IPS-18c (cell line): Measurements from ENCODE around the gene DGKI.

ENCODE experiments used
- H3K4me3 ChIP-seq: 2 replicates; pipeline ENCODE4 v1.7.0; 2013; ENCODE audit warnings: low read depth, mild to moderate bottlenecking, low read length, moderate library complexity; ENCODE audit not compliant: insufficient read depth
- H3K9me3 ChIP-seq: one replicate; pipeline ENCODE4 v1.6.1; 2013; ENCODE audit warnings: mild to moderate bottlenecking, low read length, moderate library complexity; ENCODE audit not compliant: control insufficient read depth, insufficient read depth

The DGKI gene

DNA sequence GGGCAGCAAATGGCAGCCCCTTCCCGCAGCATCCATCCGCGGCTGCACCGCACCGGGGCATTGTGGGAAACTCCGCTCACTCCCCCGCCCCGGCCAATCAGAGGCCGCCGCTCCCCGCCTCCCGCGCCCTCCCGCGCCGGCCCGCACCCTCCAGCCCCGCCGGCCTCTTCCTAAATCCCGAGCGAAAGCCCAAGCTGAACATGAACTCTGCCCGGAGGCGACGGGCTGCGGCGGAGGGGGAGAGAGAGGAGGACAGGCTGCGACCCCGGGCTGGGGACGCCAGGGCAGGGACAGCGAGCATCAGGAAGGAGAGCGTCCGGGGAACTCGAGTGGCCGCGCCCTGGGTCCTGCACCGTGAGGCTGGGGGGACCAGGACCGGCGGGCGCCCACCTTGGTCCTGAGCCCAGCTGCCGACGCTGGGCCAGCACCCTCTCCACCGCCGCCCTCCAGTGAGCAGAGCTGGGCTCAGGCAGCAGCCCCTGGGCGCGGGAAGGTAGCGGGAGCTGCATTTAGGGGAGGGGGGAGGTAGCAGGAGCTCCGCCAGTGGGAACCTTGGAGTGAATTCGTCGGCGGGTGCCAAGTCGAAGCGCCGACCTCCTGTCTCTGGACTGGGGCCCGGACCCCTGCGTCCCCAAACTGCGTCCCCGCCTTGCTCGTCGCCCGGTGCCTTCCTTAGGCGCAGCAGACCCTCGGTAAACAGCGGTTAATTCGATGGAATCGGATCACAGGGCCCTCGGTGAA lies at the start of gene DGKI:
Gene DGKI (minus strand): TSS at position 148 of the 741 bp plus-strand sequence.
- H3K4me3 ChIP-seq, result peak within 1 kb of the TSS; percentile 60
- H3K9me3 ChIP-seq, result peaks cover 2% of the 10 kb centered on the region

DNA sequence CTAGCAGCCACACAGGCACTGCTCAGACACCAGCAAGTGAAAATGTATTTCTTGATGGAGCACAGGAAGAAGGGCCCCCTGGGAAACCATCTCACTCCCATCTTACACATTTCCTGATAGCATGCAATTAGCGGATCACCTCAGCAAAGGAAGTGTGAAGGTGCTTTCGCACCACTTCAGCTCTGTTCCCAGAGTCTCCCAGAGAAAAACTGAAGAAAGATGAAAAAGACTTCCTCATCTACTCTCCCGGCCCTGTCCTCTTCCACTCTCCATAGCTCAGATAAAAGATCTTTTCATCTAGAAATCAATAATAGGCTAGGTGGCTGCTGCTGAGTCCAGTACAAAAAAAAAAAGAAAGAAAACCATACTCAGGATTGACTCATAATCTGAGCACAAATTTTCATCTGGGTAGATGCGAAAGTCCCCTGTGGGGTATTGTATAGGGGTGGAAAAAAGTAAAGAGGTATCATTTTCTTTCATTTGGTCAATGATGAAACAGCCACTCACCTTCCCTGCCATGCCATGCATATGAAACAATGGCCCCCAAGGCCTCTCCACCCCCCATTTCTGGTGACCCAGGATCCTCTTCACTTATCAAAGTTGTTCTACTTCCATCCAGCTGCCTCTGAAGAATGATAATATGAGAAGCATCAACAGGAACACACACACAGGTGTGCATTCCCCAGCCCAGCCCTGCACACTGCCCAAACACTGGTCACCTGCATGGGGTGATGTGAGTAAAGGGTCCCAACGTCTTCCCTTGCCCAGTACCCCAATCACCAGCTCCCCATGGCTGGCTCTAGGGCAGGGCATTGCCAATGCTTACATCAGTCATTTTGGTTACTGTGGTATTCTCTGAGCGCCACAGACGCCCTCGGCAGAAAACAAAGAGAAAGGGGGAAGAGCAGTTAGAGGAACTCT lies 48.8 kb upstream of the DGKI start:
- Histone ChIP-seq H3K4me3 (no peak overlapping the region), H3K9me3 (no peaks in the 10 kb centered on the region)

DNA sequence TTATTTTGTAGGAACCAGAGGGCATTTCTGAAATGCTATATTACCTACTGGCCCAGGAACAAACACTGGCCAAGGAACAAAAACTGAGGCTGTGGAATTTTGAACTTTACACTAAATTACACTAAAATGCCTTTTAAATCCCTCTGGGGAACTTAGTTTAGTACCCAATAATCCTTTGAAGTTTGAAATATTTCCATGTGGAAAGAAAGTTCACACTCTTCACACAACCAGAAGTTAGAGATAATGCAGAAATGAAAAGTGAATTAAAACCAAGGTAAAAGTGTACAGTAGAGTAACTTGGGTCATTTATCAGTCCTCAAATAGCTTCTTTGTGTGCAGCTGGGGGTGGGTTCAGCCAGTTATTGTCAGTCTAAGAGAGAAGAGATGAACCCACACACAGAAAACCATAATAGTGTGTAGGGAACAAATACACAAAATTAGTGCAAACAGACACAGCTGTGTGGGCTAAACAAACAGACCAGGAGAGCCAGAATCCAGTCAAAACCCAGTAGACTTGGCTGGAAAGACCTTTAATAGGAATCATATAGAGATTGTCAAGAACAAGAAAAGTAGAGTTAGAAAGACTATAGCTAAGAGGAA lies 46.5 kb upstream of the DGKI start:
- Histone ChIP-seq H3K9me3 (no peaks in the 10 kb centered on the region), H3K4me3 (no peak overlapping the region)

DNA sequence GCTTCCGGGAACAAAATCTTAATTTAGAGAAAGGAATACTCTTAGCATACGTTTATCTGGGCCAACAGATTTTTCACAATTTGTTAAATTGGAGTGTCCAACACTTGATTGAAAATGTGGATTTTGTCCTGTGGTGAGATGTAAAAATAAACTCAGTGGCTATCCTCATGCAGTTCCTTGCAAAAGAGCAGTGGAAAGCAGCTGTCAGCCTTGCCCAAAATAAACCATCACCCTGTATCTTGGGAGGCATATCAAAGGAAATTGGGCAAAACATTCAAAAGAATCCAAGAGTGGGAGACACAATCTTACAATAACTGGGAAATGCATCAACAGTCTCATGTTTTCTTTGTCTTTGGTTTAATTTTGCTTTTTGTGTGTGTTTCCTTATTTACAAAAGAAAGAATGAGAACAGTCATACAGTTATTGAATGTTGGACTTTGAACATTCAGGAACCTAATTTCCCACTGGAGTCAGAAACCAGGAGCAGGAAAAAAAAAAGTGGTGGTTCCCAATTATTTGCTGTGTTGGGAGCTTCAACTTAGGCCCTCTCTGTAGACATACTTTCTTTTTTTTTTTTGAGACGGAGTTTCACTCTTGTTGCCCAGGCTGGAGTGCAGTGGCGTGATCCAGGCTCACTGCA lies 44.4 kb upstream of the DGKI start:
- Histone ChIP-seq H3K4me3 (no peak overlapping the region), H3K9me3 (no peaks in the 10 kb centered on the region)

DNA sequence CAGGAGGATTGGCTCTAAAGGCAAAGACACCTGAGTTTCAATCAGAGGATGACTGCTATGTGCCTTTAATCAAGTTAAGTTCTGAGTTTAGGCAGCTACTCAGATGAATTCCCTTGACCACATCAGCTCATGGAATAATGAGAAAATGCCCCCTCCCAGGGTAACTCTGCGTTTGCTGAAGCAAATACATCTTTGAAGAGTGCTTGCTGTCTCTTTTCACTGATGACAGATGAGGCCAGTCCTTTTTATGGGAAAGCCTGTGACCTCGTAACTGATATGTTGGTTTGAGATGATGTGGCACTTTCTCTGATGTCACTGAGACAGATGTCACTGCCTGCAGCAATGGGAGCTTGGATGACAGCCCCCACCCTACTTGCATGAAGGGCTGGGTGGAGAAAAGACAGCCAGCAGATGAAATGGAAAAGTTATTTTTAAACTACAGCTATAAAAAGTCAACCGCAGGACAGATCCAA lies 43.7 kb upstream of the DGKI start:
- H3K4me3 ChIP-seq, result no peak overlapping the region

DNA sequence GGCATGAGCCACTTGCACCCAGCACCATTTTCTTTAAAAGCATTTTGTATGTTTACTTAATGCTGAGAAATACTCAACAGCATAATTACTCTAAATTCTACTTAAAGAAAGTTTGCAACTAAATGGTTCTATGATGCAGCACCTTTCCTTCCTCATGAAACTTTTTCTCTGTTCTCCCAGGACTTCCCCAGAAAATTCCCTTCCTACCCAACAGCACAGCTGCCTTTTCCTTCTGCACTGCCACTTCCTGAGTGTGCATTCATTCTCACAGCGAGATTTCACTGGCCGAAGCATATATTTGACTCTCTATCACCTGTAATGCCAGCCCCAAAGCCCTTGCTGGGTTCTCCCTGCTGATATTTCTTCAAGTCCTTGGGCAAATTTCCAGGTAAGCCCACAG lies 41.5 kb upstream of the DGKI start:
- Histone ChIP-seq H3K4me3 (no peak overlapping the region), H3K9me3 (no peaks in the 10 kb centered on the region)

More for the DNA sequence above, 43.7 kb upstream of the DGKI start:
- no peaks in the 10 kb centered on the region for H3K9me3 ChIP-seq

DNA sequence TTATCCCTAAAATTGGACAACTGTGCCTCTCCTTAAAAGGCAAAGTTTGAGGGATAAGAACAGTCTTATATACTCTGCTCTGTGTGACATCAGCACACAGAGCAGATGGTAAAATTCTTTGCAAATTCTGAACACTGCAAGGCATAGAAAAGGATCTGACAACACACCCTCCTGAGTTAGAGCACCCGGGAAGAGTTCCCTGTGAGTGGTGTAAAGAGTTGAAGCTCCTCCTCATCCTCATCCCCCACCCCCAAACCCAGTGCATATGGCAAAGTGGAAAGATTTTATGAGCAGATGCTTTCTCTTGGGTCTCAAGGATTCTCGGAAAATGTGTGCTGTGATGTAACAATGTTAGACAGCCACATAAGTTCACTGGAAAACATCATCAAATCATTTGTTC lies 40.0 kb upstream of the DGKI start:
- no peak overlapping the region for H3K4me3 ChIP-seq
- no peaks in the 10 kb centered on the region for H3K9me3 ChIP-seq

DNA sequence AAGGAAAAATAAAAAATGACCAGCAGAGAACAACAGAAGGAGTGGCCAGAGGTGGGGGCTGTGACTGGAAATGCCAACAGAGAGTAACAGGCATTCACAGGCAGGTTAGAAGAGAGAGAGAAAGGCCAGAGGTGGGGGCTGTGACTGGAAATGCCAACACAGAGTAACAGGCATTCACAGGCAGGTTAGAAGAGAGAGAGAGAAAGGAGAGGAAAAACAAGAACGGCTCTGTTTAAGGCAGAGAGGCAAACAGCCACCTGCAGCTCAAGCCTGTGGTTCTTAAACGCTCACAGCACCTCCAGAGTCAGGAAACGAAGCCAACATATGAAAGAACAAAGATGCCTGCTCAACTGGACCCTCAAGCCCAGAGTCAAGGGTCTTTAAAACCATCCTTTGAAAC lies 39.5 kb upstream of the DGKI start:
- H3K9me3 ChIP-seq, result no peaks in the 10 kb centered on the region
- no peak overlapping the region for H3K4me3 ChIP-seq

DNA sequence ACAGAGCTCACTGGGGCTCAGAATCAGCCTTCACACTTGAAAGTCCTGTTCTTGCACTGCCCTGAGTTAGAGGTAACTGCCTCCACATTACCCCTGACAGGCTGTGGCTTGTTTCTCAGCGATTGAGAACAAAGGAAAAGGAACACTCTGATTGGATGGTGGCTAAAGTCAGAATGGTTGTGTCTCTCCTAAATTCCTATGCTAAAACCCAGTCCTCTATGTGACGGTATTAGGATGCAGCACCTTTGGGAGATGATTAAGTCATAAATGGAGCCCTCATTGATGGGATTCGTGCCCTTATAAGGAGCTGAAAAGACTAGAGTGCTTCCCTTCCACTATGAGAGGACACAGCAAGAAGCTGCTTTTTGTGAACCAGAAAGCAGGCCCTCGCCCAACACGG lies 38.9 kb upstream of the DGKI start:
- H3K9me3 ChIP-seq, result no peaks in the 10 kb centered on the region
- no peak overlapping the region for H3K4me3 ChIP-seq

DNA sequence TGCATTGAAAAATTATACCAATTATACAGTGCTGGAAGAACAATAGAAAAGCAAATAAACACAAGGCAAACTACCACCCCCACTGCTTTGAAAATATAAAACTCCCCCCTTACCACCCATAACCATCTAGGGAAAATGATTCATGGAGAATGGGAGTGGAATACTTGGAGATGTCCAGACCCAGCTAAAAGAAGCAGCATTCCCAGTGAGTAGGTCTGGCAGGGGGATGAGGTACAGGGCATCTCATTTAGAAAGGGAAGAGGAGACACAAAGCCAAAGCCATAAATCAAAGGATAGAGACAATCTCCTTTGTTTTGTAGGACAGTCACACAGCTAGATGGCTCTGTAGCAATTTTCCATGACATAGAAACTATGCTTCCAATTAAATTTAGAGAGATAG lies 36.0 kb upstream of the DGKI start:
- H3K4me3 ChIP-seq, result no peak overlapping the region
- no peaks in the 10 kb centered on the region for H3K9me3 ChIP-seq

DNA sequence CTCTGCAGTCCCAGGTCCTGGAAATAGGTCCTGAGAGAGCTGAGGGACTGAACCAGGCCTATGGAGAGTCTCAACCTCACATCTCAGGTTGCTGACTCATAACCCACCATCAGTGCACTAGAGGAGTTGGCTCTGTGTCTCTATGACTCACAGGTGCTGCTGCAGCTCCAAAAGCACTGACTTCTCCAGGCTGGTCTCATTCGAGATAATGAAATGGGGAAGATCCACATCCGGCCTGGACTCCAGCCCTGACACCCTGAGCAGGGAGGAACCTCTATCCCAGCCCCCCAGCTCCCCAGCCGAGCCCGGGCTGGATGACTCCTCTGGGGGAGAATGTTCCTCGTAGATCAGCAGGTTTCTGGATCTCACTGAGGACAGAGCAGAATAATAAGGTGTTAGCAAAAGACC lies 35.5 kb upstream of the DGKI start:
- no peaks in the 10 kb centered on the region for H3K9me3 ChIP-seq

DNA sequence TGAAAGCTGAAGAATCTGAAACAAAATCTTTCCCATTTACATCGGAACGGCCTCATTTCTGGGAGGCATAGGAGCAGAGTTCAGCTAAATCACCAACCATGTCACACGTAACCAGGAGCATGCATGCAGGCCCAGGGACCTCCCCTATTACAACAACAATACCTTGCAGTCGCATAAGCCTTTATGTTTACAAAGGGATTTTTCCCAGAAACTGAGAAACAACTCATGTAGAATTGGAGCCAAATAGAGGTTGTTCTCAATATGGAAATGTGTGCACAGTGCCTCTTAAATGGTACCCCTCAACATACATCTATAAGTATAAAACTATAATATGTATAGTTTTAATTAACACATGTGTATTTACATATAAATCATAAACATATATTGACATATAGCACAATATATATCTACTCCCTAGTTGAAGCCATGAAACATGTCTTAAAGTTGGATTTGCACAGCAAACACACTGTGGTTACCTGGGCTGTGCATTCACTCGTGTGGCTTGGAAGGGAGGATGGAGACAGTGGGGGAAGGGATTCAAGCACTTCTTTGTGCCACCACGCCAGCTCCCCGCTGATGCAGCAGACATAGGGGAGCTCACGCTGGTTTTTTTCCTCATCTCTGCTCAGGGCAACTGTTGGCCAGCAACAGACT lies 35.0 kb upstream of the DGKI start:
- Histone ChIP-seq H3K4me3 (no peak overlapping the region), H3K9me3 (no peaks in the 10 kb centered on the region)

More for the DNA sequence above, 35.5 kb upstream of the DGKI start:
- H3K4me3 ChIP-seq, result no peak overlapping the region

DNA sequence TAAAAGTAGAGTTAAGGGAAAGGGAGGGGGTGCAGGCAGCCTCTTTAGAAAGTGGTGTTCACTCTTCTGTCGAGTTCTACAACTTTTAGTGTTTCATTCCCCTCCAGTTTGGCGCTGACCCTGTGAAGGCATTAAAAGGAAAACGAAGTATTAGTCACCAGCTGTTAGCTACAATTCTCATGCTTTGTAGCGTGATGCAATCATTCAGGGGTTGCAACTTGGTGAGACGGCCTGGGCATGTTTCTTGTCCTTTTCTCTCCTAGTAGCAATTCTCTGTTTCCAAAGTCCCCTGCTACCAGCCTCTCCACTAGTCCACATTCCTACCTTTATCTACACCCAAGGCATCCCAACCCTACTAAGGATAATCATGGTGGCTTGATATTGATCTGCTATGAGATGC lies 33.7 kb upstream of the DGKI start:
- Histone ChIP-seq H3K9me3 (no peaks in the 10 kb centered on the region), H3K4me3 (no peak overlapping the region)

DNA sequence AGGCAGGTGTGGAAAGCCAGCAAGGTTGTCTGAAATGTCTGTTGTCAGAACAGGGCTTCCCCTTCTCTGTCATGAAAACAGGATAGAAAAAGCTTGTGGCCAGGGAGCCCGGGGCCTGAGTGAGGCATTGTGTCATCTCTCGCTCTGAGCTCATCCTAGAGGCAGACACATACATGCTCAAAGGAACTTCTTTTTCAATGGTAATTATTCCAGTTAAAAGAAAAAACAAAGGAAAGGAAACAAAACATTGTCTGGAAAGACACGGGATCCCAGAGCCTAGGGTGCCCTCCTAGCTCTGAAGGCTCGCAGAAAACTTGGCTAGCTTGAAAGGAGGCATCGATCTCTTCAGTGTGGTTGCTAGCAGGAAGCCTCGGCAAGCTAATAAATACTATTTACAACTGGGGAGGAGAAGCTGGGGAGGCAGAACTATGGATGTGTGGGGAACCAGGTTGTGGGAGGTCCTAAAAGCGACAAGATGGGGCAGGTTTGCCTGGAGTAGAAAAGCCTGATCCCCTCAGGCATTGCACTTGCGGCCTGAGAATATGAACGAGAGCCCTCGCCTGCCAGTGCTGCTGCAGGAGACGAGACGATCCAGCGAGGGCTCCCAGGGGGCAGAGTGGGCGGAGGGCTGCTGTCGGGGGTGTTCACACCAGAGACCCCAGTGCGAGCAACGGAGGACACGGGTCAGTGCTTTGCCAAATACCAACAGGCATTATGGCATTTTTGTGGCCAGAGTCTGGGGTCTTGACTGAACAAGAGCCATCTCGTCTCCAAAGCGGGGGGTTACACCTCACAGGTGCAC lies 32.8 kb upstream of the DGKI start:
- Histone ChIP-seq H3K9me3 (no peaks in the 10 kb centered on the region), H3K4me3 (no peak overlapping the region)

DNA sequence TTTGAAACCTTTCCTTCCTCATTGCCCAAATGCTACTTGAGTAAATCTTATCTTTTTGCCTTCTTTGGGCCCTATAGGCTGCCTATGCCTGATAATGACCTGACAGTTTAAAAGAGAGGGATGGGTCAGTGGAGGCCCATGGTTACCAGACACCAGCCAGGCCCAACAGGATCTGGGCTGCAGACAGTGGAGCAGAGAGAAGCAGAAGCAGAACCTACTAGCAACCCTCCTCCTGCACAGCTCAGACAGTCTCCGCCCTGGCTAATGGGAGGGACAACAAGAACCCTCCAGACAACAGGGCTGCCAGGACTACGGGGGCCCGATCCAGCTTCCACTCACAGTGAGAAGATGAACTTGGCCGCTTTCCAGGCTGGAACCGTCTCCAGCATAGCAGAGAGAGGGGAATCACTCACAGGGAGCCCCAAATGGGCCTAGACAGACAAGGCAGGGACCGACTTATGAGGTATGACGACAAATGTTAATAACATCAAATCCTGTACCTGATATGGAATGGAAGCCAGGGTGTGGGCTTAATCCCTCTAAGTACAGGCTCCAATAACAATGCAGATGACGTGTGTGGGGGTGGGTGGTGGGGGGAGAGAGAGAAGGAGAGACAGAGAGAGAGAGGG lies 31.7 kb upstream of the DGKI start:
- Histone ChIP-seq H3K4me3 (no peak overlapping the region; the same call in 1 of the 2 replicates), H3K9me3 (no peaks in the 10 kb centered on the region)
